Esophagus muscularis mucosa (tissue), 4 donors: ENCODE results near the gene POLR3C. TPM values are rescaled to one million over a fixed set of nuclear protein-coding genes. Genes with fewer than 3 reads are reported as not detected.
A peak's percentile ranks its signal among the peaks of the same experiment; 100 is the strongest.

ENCODE experiments used
- DNase-seq: peaks from one replicate; pipeline ENCODE4 v3.0.0-alpha.2; 2017; ENCODE audit errors: extremely low spot score
- H3K27ac ChIP-seq, 4 donors: fragments of 200-600 bp; sonication (generic); replicated peaks in 1 of 4; 1 replicate in 3 of 4; 2 replicates in 1 of 4; pipeline ENCODE4 v1.5.1; 2016 to 2019; ENCODE audit warnings: mild to moderate bottlenecking in 1 of 4
- H3K27me3 ChIP-seq, 4 donors: fragments of 200-600 bp; sonication (generic); one replicate each; pipeline versions ENCODE4 v1.5.1 to v1.6.0; 2016 to 2019
- H3K36me3 ChIP-seq, 4 donors: fragments of 200-600 bp; sonication (generic); one replicate each; pipeline ENCODE4 v1.5.1; 2016 to 2019
- H3K4me1 ChIP-seq, 4 donors: fragments of 200-600 bp; sonication (generic); one replicate each; pipeline ENCODE4 v1.5.1; 2016 to 2019
- H3K4me3 ChIP-seq, 4 donors: fragments of 200-600 bp; sonication (generic); 1 replicate in 2 of 4; 2 replicates in 2 of 4; pipeline ENCODE4 v1.5.1; 2016 to 2019; ENCODE audit warnings: mild to moderate bottlenecking in 4 of 4, moderate library complexity in 1 of 4
- H3K9me3 ChIP-seq, 4 donors: fragments of 200-600 bp; sonication (generic); 1 replicate in 3 of 4; 2 replicates in 1 of 4; pipeline ENCODE4 v1.5.1; 2016 to 2019
- CTCF ChIP-seq, 3 experiments: fragments of 200-600 bp in 2 of 3; fragments of 450-650 bp in 1 of 3; sonication (generic) in 2 of 3; IDR thresholded peaks; one replicate each; pipeline ENCODE4 v1.5.1; 2017 to 2019; ENCODE audit warnings: antibody characterized with exemption in 3 of 3, mild to moderate bottlenecking in 2 of 3, moderate library complexity in 1 of 3
- EP300 ChIP-seq: sonication (generic); formaldehyde crosslinking; IDR thresholded peaks from one replicate; pipeline ENCODE4 v1.6.1; 2017; ENCODE audit warnings: antibody characterized with exemption
- POLR2A ChIP-seq: fragments of 450-650 bp; IDR thresholded peaks from one replicate; pipeline ENCODE4 v1.6.1; 2017; ENCODE audit warnings: antibody characterized with exemption, moderate library complexity, mild to moderate bottlenecking, low read depth
- POLR2AphosphoS5 ChIP-seq, 2 donors: sonication (generic); formaldehyde crosslinking; IDR thresholded peaks; one replicate each; pipeline ENCODE4 v1.6.1; 2017; ENCODE audit warnings: antibody characterized with exemption in 2 of 2
- WGBS: methylation state at CpG from one replicate; pipeline ENCODE4 v1.1.5; 2018; 5-methylcytosine and 5-hydroxymethylcytosine counted together
- intact Hi-C: fragments of 100-400 bp; cut with DNase I; formaldehyde crosslinking; loops from one replicate; pipeline ENCODE4 v1.15.1; 2023
- total RNA-seq, 4 donors: library from RNA; depleted of rRNA; stranded (reverse); fragments of >200 nt; gene quantifications; one replicate each; pipeline versions ENCODE4 v1.1.0 to v1.2.1, GENCODE V29; 2016

POLR3C gene
- total RNA-seq, 4 donors from 2014 or later = 22.3 to 34.1 (median 27.8) TPM

- H3K27ac ChIP-seq = no peak overlapping the region
Observed at GRCh38 chr1:145837656-145838055, 13.7 kb downstream of the POLR3C start.

GRCh38 chr1:145843031-145843430 lies 19.0 kb downstream of the POLR3C start:
- H3K4me3 ChIP-seq = no peak overlapping the region
- no peak overlapping the region for H3K27ac ChIP-seq
- DNase-seq = no peak
- H3K27me3 ChIP-seq = no peaks in the 10 kb centered on the region
- peaks cover 10 to 22% (median 18%) of the 10 kb centered on the region in 4 donors for H3K4me1 ChIP-seq
- TF ChIP-seq CTCF (IDR thresholded peaks at IDR 0.05) (no peak), EP300 (no peak), POLR2A (no peak), POLR2AphosphoS5 (IDR thresholded peaks at IDR 0.05) (no peak)
- no peaks in the 10 kb centered on the region for H3K9me3 ChIP-seq
- peaks cover 44 to 60% (median 56%) of the 10 kb centered on the region in 4 donors for H3K36me3 ChIP-seq
- intact Hi-C loops = no loop called here
- 97% methylated on average over 3 of the region's 3 CpGs for WGBS

More at GRCh38 chr1:145837656-145838055, 13.7 kb downstream of the POLR3C start:
- H3K4me3 ChIP-seq = no peak overlapping the region
- H3K9me3 ChIP-seq = no peaks in the 10 kb centered on the region
- H3K36me3 ChIP-seq = peaks cover 97 to 100% (median 99%) of the 10 kb centered on the region in 4 donors
- WGBS = 95% methylated on average over 1 of the region's 1 CpG
- H3K27me3 ChIP-seq = no peaks in the 10 kb centered on the region
- TF ChIP-seq CTCF (IDR thresholded peaks at IDR 0.05) (no peak), POLR2A (no peak), EP300 (no peak), POLR2AphosphoS5 (IDR thresholded peaks at IDR 0.05) (no peak)
- intact Hi-C loops = no loop called here
- no peaks in the 10 kb centered on the region for H3K4me1 ChIP-seq
- DNase-seq = no peak

GRCh38 chr1:145845144-145845513 lies 21.1 kb downstream of the POLR3C start:
- 19% methylated on average over 4 of the region's 4 CpGs for WGBS
- H3K27ac ChIP-seq = peak overlapping the region; percentile 69 to 80 (median 76)
- intact Hi-C loops = loop anchor here (1.0 to 5.0 kb wide), 2 partner anchors 67 to 167 kb away; partner anchors contain the start of gene ITGA10
- no peaks in the 10 kb centered on the region for H3K9me3 ChIP-seq
- TF ChIP-seq CTCF (IDR thresholded peaks at IDR 0.05) = no peak
- TF ChIP-seq POLR2AphosphoS5 (IDR thresholded peaks at IDR 0.05) = no peak
- no peak for TF ChIP-seq EP300
- no peak for TF ChIP-seq POLR2A
- H3K4me1 ChIP-seq = peaks cover 10 to 22% (median 18%) of the 10 kb centered on the region in 4 donors
- peaks cover 45 to 60% (median 56%) of the 10 kb centered on the region in 4 donors for H3K36me3 ChIP-seq
- DNase-seq = no peak
- no peaks in the 10 kb centered on the region for H3K27me3 ChIP-seq
- peak overlapping the region; percentile 57 to 62 (median 58) for H3K4me3 ChIP-seq

- Histone ChIP-seq H3K27ac (peak within 1 kb of the TSS; percentile 69 to 80 (median 76)), H3K27me3 (no peaks in the 10 kb centered on the region), H3K36me3 (peaks cover 45 to 60% (median 56%) of the 10 kb centered on the region in 4 donors), H3K4me3 (peak within 1 kb of the TSS; percentile 57 to 62 (median 58)), H3K9me3 (no peaks in the 10 kb centered on the region), H3K4me1 (peaks cover 10 to 22% (median 18%) of the 10 kb centered on the region in 4 donors)
- no peak for TF ChIP-seq POLR2A
- peak; percentile 88 to 96 (median 91) for TF ChIP-seq CTCF (IDR thresholded peaks at IDR 0.05)
- peak; percentile 57 to 63 for TF ChIP-seq POLR2AphosphoS5 (IDR thresholded peaks at IDR 0.05)
- TF ChIP-seq EP300 = no peak
- 3% methylated on average over 14 of the region's 50 CpGs for WGBS
- intact Hi-C loops = loop anchor here (1.0 to 5.0 kb wide), 2 partner anchors 67 to 167 kb away; partner anchors contain the start of gene ITGA10
- no peak for DNase-seq
Observed at GRCh38 chr1:145845514-145846161, 21.6 kb downstream of the POLR3C start, which contains the start of gene NUDT17. Gene NUDT17, plus strand, starts transcription at chr1:145845630. Its CDS starts 11 bp downstream, at chr1:145845641.
